Measurements from ENCODE around the gene DPH6. TPM values are rescaled to one million over a fixed set of nuclear protein-coding genes. Genes with fewer than 3 reads are reported as not detected.

The DPH6 gene
- total and polyA plus RNA-seq, 4 donors, result 3.4 to 14.3 (median 10.4) TPM

DNA sequence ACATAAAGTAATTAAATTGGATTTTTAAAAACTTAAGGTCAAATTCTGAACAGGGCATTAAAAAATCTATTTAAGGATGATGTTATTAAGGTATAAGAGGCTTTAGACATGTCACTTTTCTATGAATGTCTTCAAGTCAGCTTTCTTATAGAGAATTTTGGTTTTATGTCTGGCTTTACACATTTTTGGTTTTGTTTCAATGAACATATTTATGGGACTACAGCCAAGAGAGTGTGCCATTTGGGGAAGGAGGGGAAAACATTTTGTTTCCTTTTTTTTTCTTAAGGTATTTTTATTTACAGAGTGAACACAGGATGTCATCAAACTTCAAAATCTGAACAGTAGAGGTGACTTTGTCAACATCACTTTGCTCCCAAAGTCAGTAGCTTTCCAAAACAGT lies 222.8 kb downstream of the DPH6 start:
- H3K36me3 ChIP-seq (ENCODE audit: control insufficient read depth in 4 of 4, insufficient read depth in 3 of 4, low read depth in 1 of 4, low read length in 3 of 4), result no peaks in the 10 kb centered on the region
- H3K27ac ChIP-seq (ENCODE audit: low read depth in 1 of 2, low read length in 2 of 2), result no peak overlapping the region
- H3K27me3 ChIP-seq (ENCODE audit: control insufficient read depth in 4 of 4, insufficient read depth in 4 of 4, low read length in 3 of 4), result no peaks in the 10 kb centered on the region
- H3K9ac ChIP-seq (ENCODE audit: low read depth in 1 of 2, low read length in 2 of 2), result no peak overlapping the region
- no peaks in the 10 kb centered on the region for H3K4me1 ChIP-seq (ENCODE audit: control insufficient read depth in 4 of 4, insufficient read depth in 4 of 4, low read length in 3 of 4)
- TF ChIP-seq, protein P1, sequence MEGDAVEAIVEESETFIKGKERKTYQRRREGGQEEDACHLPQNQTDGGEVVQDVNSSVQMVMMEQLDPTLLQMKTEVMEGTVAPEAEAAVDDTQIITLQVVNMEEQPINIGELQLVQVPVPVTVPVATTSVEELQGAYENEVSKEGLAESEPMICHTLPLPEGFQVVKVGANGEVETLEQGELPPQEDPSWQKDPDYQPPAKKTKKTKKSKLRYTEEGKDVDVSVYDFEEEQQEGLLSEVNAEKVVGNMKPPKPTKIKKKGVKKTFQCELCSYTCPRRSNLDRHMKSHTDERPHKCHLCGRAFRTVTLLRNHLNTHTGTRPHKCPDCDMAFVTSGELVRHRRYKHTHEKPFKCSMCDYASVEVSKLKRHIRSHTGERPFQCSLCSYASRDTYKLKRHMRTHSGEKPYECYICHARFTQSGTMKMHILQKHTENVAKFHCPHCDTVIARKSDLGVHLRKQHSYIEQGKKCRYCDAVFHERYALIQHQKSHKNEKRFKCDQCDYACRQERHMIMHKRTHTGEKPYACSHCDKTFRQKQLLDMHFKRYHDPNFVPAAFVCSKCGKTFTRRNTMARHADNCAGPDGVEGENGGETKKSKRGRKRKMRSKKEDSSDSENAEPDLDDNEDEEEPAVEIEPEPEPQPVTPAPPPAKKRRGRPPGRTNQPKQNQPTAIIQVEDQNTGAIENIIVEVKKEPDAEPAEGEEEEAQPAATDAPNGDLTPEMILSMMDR (IDR thresholded peaks at IDR 0.05; ENCODE audit: low read depth, low read length, missing input control), result no peak
- DNase-seq (ENCODE audit: low spot score), result no peak
- no peak overlapping the region for H3K4me3 ChIP-seq (ENCODE audit: low read depth in 1 of 3, low read length in 3 of 3)
- no peaks in the 10 kb centered on the region for H3K9me3 ChIP-seq (ENCODE audit: control insufficient read depth in 4 of 4, low read length in 3 of 4)

DNA sequence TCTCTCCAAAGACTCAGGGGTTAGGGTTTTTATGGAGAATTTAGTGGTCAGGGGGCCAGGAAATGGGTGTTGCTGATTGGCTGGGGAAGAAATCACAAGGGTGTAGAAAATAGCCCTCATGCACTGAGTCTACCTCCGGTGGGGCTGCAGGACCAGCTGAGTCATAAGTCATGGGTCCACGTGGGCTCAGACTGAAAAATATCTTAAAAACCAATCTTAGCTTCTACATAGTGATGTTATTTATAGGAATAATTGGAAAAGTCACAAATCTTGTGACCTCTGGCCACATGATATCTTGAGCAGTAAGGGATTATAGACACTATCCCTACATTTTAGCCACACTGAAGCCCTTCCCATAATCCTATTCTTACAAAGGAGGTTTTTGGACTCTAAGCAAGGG lies 224.0 kb downstream of the DPH6 start:
- Histone ChIP-seq H3K9ac (ENCODE audit: low read depth in 1 of 2, low read length in 2 of 2) (no peak overlapping the region), H3K27me3 (ENCODE audit: control insufficient read depth in 4 of 4, insufficient read depth in 4 of 4, low read length in 3 of 4) (no peaks in the 10 kb centered on the region), H3K9me3 (ENCODE audit: control insufficient read depth in 4 of 4, low read length in 3 of 4) (no peaks in the 10 kb centered on the region), H3K36me3 (ENCODE audit: control insufficient read depth in 4 of 4, insufficient read depth in 3 of 4, low read depth in 1 of 4, low read length in 3 of 4) (no peaks in the 10 kb centered on the region), H3K4me3 (ENCODE audit: low read depth in 1 of 3, low read length in 3 of 3) (no peak overlapping the region), H3K27ac (ENCODE audit: low read depth in 1 of 2, low read length in 2 of 2) (no peak overlapping the region), H3K4me1 (ENCODE audit: control insufficient read depth in 4 of 4, insufficient read depth in 4 of 4, low read length in 3 of 4) (no peaks in the 10 kb centered on the region)
- TF ChIP-seq FOXA2 (IDR thresholded peaks at IDR 0.05) (no peak), HNF4G (IDR thresholded peaks at IDR 0.05) (no peak), GABPA (IDR thresholded peaks at IDR 0.05 in 1 of 2, conservative IDR thresholded peaks at IDR 0.05 in 1 of 2) (no peak), RAD21 (IDR thresholded peaks at IDR 0.05) (no peak), FOXA1 (IDR thresholded peaks at IDR 0.05) (no peak), JUND (IDR thresholded peaks at IDR 0.05) (no peak), HNF4A (conservative IDR thresholded peaks at IDR 0.05) (no peak), YY1 (IDR thresholded peaks at IDR 0.05) (no peak), RXRA (IDR thresholded peaks at IDR 0.05) (no peak), TAF1 (conservative IDR thresholded peaks at IDR 0.05) (no peak)
- TF ChIP-seq, protein P2, sequence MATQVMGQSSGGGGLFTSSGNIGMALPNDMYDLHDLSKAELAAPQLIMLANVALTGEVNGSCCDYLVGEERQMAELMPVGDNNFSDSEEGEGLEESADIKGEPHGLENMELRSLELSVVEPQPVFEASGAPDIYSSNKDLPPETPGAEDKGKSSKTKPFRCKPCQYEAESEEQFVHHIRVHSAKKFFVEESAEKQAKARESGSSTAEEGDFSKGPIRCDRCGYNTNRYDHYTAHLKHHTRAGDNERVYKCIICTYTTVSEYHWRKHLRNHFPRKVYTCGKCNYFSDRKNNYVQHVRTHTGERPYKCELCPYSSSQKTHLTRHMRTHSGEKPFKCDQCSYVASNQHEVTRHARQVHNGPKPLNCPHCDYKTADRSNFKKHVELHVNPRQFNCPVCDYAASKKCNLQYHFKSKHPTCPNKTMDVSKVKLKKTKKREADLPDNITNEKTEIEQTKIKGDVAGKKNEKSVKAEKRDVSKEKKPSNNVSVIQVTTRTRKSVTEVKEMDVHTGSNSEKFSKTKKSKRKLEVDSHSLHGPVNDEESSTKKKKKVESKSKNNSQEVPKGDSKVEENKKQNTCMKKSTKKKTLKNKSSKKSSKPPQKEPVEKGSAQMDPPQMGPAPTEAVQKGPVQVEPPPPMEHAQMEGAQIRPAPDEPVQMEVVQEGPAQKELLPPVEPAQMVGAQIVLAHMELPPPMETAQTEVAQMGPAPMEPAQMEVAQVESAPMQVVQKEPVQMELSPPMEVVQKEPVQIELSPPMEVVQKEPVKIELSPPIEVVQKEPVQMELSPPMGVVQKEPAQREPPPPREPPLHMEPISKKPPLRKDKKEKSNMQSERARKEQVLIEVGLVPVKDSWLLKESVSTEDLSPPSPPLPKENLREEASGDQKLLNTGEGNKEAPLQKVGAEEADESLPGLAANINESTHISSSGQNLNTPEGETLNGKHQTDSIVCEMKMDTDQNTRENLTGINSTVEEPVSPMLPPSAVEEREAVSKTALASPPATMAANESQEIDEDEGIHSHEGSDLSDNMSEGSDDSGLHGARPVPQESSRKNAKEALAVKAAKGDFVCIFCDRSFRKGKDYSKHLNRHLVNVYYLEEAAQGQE (IDR thresholded peaks at IDR 0.05), result no peak
- TF ChIP-seq, protein P3, sequence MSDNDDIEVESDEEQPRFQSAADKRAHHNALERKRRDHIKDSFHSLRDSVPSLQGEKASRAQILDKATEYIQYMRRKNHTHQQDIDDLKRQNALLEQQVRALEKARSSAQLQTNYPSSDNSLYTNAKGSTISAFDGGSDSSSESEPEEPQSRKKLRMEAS (IDR thresholded peaks at IDR 0.05), result no peak
- TF ChIP-seq, protein P4, sequence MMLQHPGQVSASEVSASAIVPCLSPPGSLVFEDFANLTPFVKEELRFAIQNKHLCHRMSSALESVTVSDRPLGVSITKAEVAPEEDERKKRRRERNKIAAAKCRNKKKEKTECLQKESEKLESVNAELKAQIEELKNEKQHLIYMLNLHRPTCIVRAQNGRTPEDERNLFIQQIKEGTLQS (IDR thresholded peaks at IDR 0.05), result no peak
- TF ChIP-seq, protein P1 (IDR thresholded peaks at IDR 0.05; ENCODE audit: low read depth, low read length, missing input control), result no peak
- WGBS, result 95% methylated on average over 2 of the region's 2 CpGs
- no peak for DNase-seq (ENCODE audit: low spot score)
